ENCODE data around the gene TTC9.
A peak's percentile ranks its signal among the peaks of the same experiment; 100 is the strongest.

The TTC9 gene

DNA sequence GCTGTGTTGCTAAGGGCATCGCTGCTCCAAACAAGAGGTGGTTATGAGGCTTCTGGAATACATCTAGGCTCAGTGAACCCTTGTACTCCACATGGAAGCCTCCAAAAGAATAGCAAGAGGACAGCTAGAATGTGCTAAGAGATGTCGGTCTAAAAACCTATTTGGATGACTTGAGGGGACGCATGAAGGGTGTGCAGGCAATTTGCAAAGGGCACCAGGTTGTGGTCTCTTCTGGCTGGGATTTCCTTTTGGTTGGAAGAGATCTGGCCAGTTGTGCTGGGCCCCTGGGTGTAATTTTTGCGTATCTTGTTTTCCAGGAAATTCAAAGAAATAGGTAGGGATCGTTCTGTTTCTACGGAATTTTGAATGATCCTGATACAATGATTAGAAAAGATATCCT, 4.2 kb downstream of the TTC9 start:
- no peak for DNase-seq (ENCODE audit: low read depth)

DNA sequence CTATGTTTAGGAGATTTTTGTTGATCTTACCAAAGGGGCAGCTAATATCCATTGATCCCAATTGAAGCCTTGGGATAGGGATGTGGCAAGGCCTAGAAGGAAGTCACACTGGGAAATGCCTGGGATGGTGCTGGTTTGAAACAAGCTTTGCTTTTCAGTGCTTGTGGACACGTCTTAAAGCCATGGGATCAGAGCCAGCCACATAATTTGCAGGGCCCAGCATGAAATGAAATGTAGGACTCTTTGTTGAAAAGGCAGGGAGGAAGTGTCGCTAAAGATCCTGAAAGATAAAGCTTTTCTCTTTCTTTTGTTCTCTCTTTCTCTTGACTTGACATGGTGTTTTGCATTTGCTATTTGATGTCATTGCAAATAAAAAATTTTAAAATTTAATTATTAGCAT, 5.0 kb downstream of the TTC9 start:
- DNase-seq (ENCODE audit: low read depth): no peak

DNA sequence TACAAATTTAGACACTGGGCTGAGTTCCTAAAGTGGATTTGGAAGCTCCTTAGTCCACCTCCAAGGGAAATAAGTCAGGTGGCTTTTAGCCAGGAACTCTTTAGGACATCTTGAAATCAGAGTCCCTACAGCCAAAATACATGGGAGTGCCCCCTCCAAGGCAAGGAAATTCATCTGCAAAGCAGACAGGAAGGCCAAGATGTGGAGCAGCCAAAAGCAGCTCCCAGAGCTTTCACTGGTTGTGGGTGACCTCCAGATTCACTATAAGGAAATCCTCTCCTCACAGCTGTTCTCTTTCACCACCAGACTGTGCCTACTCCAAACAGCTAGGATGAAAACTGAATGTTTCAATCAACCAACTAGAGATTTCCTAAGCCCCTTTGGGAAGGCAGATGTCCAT, 6.6 kb downstream of the TTC9 start:
- DNase-seq (ENCODE audit: low read depth): no peak

DNA sequence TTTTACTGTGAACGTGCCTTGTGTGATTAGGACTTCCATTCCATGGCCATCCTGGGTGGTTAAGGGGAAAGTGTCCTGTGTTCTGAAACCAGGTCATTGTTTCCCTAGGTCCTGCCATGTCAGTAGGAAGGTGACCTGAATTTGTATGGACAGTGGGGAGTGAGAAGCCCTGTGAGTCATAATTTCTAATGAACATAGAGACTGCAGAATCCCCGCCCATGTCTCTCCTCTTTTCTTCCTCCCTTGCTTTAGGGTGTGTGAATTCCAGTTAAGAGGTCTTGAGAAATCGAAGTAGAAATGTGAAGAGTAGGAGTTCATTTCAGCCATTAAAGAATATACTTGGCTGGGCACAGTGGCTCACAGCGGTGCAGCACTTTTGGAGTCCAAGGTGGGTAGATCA, 8.1 kb downstream of the TTC9 start:
- DNase-seq (ENCODE audit: low read depth): no peak

DNA sequence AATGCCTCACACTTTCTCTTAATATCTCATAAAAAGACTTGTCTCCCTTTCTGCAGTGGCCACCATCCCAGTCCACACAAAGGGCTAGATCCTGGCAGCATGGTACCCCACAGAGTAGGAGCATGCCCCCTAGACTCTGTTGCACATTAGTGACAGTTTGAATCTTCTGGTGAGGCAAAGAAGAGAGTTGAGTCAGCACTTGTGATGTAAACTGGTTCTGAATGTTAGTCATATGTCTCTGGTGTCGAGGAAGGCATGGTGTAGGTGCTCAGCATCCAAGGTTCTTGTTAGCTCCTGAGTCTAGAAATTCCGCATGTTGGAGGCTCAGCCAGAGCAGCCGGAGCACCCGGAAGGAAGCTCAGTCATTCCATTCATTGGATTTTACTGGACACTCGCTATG, 9.8 kb downstream of the TTC9 start:
- DNase-seq (ENCODE audit: low read depth): no peak

DNA sequence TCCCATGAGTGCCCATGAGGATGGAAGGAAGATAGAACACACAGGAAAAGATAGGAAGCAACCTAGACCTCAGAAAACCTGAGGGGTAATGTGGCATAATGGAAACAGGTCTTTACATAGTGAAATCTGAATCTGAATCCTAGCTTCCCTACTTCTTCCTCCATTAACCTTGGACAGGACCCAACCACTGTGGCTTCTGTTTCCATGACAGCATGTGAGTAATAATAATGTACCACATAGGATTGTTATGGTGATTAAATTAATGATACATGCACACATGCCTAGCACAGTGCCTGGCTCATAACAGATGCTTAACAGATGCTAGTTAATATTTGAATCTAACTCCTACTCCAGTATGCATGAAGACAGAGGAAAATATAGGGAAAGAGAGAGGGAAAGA, 11.2 kb downstream of the TTC9 start:
- DNase-seq (ENCODE audit: low read depth): no peak

DNA sequence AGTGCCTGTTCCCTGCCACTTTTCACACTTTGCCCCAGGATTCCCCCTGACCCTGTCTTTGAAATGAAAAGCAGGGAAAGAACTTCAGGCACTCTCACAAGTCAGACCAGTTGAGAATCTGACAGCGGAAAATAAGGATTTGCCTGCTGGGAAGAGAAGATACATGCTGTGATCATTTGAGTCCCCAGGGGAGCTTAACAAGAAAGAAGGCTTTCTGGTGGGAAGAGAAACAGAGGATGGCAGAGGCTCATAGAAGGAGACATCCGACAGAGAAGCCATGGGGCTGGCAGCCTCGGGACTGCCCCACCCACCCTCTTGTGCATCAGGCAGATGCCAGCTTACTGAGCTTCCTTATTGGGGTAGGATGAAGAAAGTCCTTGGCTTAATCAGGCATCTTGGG, 11.9 kb downstream of the TTC9 start:
- no peak for DNase-seq (ENCODE audit: low read depth)

DNA sequence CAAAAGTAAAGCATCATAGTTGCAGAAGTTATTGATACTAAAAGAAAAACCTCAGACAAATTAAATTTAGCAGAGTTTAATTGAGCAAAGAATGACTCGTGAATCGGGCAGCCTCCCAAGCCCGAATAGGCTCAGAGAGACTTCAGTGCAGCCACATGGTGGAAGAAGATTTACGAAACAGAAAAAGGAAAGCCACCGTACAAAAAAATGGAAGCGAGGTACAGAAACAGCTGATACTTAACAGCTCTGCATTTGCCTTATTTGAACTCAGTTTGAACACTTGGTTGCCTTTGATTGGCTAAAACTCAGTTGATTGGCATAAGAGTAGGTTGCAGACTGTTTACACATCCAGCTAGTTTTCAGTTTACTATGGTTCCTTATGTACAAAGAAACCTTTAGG, 12.9 kb downstream of the TTC9 start:
- no peak for DNase-seq (ENCODE audit: low read depth)

DNA sequence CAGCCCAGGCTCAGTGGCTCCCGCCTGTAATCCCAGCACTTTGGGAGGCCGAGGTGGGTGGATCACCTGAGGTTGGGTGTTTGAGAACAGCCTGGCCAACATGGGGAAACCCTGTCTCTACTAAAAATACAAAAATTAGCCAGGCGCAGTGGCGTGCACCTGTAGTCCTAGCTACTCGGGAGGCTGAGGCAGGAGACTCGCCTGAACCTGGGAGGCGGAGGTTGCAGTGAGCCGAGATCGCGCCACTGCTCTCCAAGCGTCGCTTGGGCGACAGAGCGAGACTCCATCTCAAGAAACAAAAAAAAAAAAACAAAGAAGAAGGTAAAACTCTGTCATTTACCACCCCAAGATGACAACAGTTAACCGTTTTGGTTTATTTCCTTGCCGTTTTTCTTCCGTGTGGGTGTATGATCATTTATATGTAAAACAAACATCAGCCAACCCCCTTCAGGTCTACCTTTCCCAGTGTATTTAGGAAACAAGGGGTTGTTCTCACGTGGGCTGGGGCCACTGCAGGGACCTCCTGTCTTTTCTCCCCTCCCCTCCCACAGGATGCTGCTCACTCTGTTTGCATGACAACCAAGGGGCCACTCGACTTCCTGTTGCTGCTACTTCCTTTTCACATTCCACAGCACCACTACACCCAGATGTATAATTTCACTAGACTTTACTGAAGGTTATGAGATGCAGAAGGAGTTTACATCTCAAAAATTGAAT, 13.6 kb downstream of the TTC9 start:
- peak; percentile 37 for DNase-seq (ENCODE audit: low read depth)

DNA sequence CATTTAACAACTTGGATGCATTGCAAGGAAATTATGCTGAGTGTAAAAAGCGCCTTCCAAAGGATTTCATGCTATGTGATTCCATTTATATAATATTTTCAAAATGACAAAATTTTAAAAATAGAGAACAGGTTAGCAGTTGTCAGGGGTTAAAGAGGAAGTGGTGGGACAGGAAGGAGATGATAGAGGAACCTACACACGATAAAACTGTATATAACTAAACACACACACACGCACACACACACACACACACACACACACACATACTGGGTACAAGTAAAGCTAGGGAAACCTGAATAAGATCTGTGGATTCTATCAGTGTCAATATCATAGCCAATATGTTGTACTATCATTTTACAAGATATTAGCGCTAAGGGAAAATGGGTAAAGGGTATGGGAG, 17.2 kb downstream of the TTC9 start:
- no peak for DNase-seq (ENCODE audit: low read depth)

DNA sequence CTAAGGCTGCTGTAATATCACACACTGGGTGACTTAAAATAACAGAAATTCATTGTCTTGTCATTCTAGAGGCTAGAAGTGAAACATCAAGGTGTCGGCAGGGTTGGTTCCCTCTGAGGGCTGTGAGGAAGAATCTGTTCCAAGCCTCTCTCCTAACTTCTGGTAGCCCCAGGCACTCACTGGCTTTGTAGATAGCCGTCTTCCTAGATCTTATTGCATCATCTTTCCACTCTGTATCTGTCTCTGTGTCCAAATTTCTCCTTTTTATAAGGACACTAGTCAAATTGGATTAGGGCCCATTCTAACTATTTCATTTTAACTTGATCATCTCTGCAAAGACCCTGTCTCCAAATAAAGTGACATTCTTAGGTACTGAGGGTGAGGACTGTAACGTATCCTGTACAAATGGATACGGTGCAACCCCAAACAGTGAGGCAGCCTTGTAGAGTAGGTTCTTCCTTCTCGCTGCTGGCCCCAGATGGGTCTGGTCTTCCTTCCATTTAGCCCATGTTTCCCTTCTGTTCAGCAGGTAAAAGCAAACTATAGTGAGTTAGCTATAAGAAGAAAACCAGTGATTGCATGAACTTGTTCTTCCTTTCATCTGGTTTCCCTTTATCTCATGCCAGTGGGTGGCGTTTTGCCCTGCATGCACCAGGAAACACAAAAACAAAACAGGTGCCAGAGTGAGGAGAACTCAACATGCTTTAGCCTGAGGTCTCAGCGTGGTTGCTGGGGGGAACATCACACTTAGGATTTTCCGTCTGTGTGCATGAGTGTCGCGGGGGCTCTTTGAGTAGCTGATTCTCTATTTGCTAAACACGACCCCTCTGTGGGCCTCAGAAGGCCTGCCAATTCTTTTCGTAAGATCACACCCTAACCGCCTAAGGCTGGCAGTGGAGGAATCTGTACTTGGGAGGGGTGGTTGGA, 19.5 kb downstream of the TTC9 start:
- no peak for DNase-seq (ENCODE audit: low read depth)

DNA sequence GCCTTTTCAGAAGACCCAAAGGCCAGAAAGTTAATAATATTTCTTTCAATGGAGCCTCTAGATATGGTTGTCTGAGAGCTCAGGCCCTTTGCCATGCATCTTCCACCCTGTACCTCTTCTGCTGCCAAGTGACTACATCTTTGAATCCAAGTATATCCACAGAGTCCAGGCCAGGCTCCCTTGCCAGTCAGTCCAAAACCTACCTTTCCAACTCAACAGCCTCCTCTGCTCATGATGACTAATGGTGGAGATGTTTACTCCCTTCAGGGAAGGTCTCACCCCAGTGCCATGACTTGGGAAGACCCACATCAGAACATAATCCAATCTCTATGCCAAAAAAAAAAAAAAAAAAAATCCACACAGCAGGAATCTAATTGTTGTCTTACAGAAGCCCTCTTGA, 20.4 kb downstream of the TTC9 start:
- no peak for DNase-seq (ENCODE audit: low read depth)

DNA sequence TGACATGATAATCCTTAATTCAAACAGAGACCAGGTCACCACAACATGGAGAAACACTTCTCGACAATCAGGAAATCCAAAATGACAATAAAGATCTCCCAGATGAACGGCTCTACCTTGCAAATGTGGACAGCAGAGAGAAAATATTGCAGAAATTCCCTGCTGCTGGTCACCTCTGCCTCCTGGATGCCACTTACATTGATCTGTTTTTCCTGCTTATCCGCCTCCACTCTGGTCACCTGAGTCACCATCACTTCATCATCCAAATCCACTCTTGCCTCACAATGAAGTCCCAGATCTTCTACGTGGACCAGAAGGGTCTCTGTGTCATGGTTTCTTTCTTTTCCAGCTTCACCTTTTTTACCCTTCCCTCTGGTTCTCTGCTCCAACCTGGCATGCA, 21.1 kb downstream of the TTC9 start:
- no peak for DNase-seq (ENCODE audit: low read depth)

DNA sequence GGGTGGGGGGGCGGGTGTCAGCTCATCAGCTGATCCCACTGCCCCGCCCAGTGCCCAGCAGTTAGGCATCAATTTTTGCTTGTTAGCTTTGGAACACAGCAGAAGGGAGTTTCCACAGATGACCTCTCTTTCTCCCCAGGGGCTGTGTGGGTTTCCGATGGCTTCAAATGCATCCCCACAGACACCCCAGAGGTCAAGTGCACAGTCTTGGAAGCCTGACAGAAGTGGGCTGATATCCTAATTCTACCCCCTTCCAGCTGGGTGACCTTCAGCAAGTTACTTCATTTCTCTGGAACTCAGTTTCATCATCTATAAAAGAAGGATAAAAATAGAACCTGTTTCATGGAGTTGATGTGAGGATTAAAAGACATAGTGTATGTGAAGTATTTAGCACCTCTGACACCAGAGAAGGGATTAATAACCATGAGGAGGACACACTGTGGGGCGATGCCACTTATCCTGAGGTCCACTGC, 22.0 kb downstream of the TTC9 start:
- DNase-seq (ENCODE audit: low read depth): no peak

DNA sequence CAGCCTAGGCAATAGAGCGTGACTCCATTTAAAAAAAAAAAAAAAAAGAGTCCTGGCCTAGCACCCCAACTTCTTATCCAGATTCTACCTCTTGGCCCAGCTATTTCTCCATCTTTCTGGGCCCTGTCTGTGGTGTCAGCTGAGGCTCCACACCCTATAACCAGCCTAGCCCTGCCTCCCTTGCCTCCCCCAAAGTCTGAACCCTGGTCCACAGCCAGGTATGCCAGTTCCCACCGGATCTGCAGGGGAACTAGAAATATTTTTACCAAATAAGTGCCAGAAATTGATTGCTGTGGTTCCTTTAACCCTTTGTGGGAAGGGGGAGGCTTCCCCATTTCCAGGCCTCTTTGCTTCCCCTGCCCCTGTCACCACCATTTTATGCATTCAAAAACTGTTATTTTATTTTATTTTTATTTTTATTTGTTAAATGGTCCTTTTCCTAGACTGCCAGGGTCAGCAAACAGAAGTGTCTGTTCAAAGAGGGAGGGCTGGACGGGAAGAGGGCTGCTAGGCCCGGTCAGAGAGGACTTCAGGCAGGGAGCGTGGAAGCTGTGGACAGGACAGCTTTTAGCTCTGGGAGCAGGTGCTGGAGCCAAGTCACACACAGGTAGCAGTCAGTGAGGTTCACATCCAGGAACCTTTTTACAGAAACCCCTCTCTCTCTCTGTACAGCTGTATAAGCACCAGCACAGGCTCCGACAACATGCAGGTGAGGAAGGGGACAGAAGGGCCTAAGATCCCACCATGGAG, 23.2 kb downstream of the TTC9 start:
- DNase-seq (ENCODE audit: low read depth): no peak

DNA sequence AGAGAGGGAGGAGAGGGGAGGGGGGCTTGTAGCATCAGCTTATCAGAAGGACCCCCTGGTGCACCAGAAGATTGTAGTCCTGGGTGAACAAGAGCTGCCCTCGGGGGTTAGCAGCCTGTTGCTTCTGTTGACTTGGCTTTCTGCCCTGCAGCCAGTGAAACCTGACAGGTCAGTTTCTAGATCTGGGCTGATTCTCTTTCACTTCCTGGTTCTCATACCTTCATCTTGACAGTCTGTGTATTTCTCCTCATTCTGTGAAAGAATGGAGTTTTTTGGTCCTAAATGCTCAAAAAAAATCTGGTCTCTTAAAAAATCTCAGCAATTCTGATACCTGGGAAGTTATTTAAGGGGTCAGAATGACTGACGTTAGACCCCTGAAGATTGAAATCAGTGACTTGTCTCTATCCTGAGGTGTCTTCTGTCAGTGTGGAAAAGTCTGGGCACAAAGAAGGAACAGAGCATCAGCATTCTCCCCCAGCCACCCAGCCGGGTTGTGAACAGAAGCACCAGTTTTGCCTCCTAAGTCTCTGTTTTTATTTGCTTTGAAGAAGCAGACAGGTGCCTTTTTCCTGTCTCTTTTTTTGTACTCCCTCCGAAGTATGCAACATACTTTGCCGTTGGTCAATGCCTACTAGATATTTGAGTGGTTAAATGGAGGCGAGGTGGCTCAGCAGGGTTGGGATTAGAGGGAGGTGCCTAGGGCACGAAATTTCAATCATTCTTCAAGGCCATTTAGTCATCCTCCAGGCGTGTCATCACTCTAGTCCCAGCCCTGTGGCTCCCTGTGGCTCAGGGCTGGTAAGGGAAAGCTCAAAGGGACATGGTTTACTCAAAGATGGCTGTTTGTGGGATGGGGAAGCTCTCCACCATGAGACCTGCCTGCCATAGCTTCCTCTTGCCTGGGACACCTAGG, 24.0 kb downstream of the TTC9 start:
- no peak for DNase-seq (ENCODE audit: low read depth)

DNA sequence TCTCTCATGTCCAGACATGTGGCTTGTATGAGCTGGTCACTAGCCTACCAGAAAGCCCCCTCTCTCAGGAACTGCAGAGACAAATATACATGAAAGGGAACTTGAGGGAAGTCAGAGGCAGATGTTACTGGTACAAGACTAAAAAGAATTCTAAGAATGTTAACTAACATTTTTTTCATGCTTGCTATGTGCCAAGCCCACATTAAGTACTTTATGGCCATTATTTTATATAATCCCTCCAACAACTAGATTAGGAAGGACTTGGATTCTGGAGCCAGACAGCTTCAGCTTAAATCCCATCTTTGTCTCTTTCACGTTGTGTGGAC, 24.6 kb downstream of the TTC9 start:
- DNase-seq (ENCODE audit: low read depth): no peak

DNA sequence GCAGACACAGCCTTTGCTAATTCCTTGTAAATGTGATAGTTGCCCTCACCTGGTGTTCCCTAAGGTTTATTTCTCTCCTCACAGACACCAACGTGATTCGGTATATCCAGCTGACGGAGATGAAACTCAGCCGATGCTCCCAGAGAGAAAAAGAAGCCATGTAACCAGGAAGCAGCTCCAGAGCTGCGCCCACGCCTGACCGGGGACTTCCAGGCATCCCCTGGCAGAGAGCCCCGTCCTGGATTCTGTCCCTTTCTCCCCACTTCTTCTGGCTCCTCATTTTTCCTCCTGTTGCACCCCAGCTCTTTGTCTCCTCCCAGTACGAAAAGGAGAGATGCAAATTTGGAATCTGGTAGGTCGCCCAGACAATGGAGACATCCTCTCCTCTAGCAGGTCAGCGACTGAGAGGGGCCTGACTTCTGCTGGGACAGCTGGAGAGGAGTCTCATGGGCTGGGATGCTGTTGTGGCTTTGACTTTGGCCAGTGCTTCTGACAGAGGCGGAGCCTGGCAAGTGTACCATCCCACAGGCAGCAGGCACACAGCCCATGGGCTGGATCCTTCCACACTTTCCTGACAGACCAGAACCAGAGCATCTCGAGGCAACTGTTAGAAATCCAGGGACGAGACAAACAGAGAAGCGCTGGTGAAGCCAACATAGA, 29.4 kb downstream of the TTC9 start:
- no peak for DNase-seq (ENCODE audit: low read depth)

DNA sequence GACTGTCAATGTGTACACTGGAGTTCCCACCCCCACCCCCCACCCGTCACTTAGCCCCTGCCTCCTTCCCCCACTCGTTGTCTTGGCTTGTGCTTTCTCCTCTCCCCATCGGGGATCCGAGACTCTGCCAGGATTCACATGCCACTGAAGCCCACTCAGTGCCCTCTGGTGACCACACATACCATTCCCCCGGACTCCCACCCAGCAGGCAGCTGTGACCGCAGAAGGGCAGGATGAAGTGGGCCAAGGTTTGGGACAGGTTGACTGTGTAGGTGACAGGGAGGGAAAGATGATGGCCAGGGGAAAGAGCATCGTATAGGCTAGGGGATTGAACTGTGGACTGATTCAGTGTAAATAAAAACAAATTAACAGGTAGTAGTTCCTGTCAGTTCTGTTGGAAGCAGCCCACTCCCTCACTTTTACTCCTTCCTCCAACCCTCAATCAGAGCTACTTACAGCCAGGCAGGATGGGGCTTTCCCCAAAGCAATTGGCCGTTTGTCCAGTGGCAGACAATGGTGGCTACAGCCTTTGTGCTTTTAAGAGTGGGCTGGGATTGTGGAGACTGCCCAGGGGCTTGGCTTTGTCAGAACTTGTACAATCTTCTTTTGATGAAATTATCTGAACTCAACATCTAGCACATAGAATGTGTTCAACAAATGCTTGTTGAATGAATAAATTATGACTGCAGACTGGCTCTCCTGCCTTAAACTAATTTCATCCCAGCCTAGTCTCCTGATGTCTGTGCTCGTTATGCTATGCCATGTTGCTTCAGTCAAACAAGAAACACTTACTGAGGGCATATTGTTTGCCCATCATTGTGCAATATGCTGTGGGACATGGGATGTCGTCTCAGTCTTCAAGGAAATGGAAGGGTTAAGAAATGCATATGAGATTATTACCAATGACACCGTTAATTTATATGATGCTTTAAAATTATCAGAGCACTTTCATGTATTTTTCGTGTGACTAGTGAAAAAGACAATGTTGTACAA, 30.2 kb downstream of the TTC9 start:
- no peak for DNase-seq (ENCODE audit: low read depth)

DNA sequence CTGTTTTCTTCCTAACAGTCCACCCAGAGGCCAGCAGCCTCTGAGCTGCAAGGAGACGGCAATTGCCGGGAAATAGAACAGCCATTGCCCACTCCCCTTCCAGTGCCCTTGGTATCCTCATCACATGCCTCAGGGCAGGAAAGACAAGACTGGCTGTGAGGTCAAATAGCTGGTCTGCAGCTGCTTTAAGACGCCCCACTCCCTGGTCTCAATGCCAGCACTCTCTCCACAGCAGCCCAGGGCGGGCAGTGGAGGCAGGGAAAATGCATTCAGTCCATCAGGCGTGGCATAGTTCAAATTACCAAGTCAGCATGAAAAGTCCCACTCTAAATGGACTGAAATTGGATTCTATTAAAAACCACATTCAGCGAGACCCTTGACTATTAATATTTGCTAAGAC, 35.6 kb downstream of the TTC9 start:
- no peak for DNase-seq (ENCODE audit: low read depth)
